H1 (cell line): ENCODE results near the gene ZNF346. TPM values are rescaled to one million over a fixed set of nuclear protein-coding genes. Genes with fewer than 3 reads are reported as not detected.
A peak's percentile ranks its signal among the peaks of the same experiment; 100 is the strongest.

Experiments used
- BCL11A ChIP-seq, 2 experiments: IDR thresholded peaks; one replicate each; pipeline ENCODE4 v1.6.1; 2011; ENCODE audit warnings: low read depth in 2 of 2, low read length in 2 of 2, mild to moderate bottlenecking in 2 of 2
- CBX5 ChIP-seq: fragments of 300-800, 300-1000 bp; sonication (generic); IDR thresholded peaks from 2 replicates; pipeline ENCODE4 v1.7.1; 2016; ENCODE audit warnings: antibody characterized with exemption, low read length, low read depth
- CBX8 ChIP-seq: fragments of 300-800, 300-1000 bp; sonication (generic); IDR thresholded peaks from 2 replicates; pipeline ENCODE4 v1.7.1; 2016; ENCODE audit warnings: low read depth, low read length, borderline replicate concordance
- CHD1 ChIP-seq: IDR thresholded peaks from 2 replicates; pipeline ENCODE4 v1.6.1; 2012; ENCODE audit warnings: low read depth, low read length, improper control_type of control experiment
- CHD2 ChIP-seq: IDR thresholded peaks from 2 replicates; pipeline ENCODE4 v1.6.1; 2012; ENCODE audit warnings: low read length, improper control_type of control experiment
- CTBP2 ChIP-seq: IDR thresholded peaks from 2 replicates; pipeline ENCODE4 v1.7.0; 2011; ENCODE audit warnings: borderline replicate concordance, mild to moderate bottlenecking, moderate library complexity, mixed read lengths, low read length; ENCODE audit not compliant: insufficient read depth, insufficient read length
- EGR1 ChIP-seq: IDR thresholded peaks from 2 replicates; pipeline ENCODE4 v1.6.1; 2011; ENCODE audit warnings: low read depth, low read length, borderline replicate concordance
- HDAC6 ChIP-seq: IDR thresholded peaks from one replicate; pipeline ENCODE4 v1.7.1; 2012; ENCODE audit warnings: low read depth, mild to moderate bottlenecking, inconsistent platforms, low read length, moderate library complexity
- JUND ChIP-seq: IDR thresholded peaks from 2 replicates; pipeline ENCODE4 v1.6.1; 2011; ENCODE audit warnings: mild to moderate bottlenecking, improper control_type of control experiment, low read length
- KDM1A ChIP-seq: fragments of 200-600, 300-600 bp; sonication (generic); IDR thresholded peaks from 2 replicates; pipeline ENCODE4 v1.7.1; 2016; ENCODE audit warnings: mild to moderate bottlenecking, low read length, borderline replicate concordance
- NRF1 ChIP-seq: IDR thresholded peaks from 2 replicates; pipeline ENCODE4 v1.6.1; 2011; ENCODE audit warnings: mild to moderate bottlenecking, low read depth, low read length, improper control_type of control experiment
- PHF8 ChIP-seq: fragments of 200-600 bp; sonication (generic); conservative IDR thresholded peaks from 2 replicates; pipeline ENCODE4 v1.7.1; 2012; ENCODE audit warnings: low read depth, mild to moderate bottlenecking, inconsistent platforms, low read length, moderate library complexity
- RAD21 ChIP-seq, 2 experiments: IDR thresholded peaks in 1 of 2; conservative IDR thresholded peaks in 1 of 2; 2 replicates each; pipeline ENCODE4 v1.6.1; 2011; ENCODE audit warnings: low read depth in 2 of 2, low read length in 2 of 2, improper control_type of control experiment in 1 of 2, inconsistent platforms in 1 of 2, mild to moderate bottlenecking in 1 of 2, moderate library complexity in 1 of 2
- RFX5 ChIP-seq: IDR thresholded peaks from 2 replicates; pipeline ENCODE4 v1.6.1; 2011; ENCODE audit warnings: low read depth, low read length, improper control_type of control experiment, borderline replicate concordance
- SIX5 ChIP-seq: IDR thresholded peaks from 2 replicates; pipeline ENCODE4 v1.6.1; 2011; ENCODE audit warnings: mild to moderate bottlenecking, low read depth, low read length
- SP2 ChIP-seq: IDR thresholded peaks from 2 replicates; pipeline ENCODE4 v1.6.1; 2012; ENCODE audit warnings: mild to moderate bottlenecking, low read length, inconsistent platforms
- SP4 ChIP-seq: IDR thresholded peaks from 2 replicates; pipeline ENCODE4 v1.6.1; 2012; ENCODE audit warnings: low read length, inconsistent platforms
- ZNF274 ChIP-seq: IDR thresholded peaks from 2 replicates; pipeline ENCODE4 v1.7.0; 2012; ENCODE audit warnings: low read length, borderline replicate concordance; ENCODE audit errors: extremely low read depth
- polyA plus RNA-seq, 7 experiments: library from polyadenylated mRNA; depleted of rRNA in 3 of 7; stranded (reverse) in 5 of 7; unstranded in 2 of 7; fragments of >200 nt in 5 of 7; fragments of 200-250 nt in 2 of 7; gene quantifications; 1 replicate in 5 of 7; 2 replicates in 1 of 7; 4 replicates in 1 of 7; pipeline versions ENCODE4 v1.2.1 to v1.2.3, GENCODE V29; 2011 to 2013; ENCODE audit warnings: missing spikeins in 2 of 7, mixed read lengths in 2 of 7
- total RNA-seq: library from RNA; stranded (reverse); fragmentation: NEBNext Ultra II Directional; extraction: Animal tissue kit (Norgen Biotek cat#: 25700); gene quantifications from 2 replicates; pipeline ENCODE4 v1.2.1, GENCODE V29; 2021
- TF ChIP-seq, protein P1 (sequence below): IDR thresholded peaks from 2 replicates; pipeline ENCODE4 v1.6.1; 2011; ENCODE audit warnings: low read length, improper control_type of control experiment
- TF ChIP-seq, protein P2 (sequence below): IDR thresholded peaks from 2 replicates; pipeline ENCODE4 v1.6.1; 2012; ENCODE audit warnings: inconsistent platforms

The ZNF346 gene
- total and polyA plus RNA-seq, 2 of the 8 experiments (the other 6 are each of a cell fraction or from before 2014, with no cell fraction given), result 19.9 to 20.8 TPM

GRCh38 chr5:177086654-177087397, 64.3 kb downstream of the ZNF346 start, which contains the start of gene FGFR4 (continued):
- TF ChIP-seq JUND, result no peak
- no peak for TF ChIP-seq KDM1A
- TF ChIP-seq NRF1, result no peak
- TF ChIP-seq CBX5, result no peak
- TF ChIP-seq ZNF274, result no peak
- no peak for TF ChIP-seq RFX5
- peak in 1 of 2 experiments; percentile 40; a peak in 1 of 4 replicates for TF ChIP-seq RAD21 (IDR thresholded peaks at IDR 0.05 in 1 of 2, conservative IDR thresholded peaks at IDR 0.05 in 1 of 2; ENCODE audit: low read depth in 2 of 2, low read length in 2 of 2)
- TF ChIP-seq EGR1, result peak; percentile 15; the same call in 1 of the 2 replicates
- no peak for TF ChIP-seq HDAC6
- TF ChIP-seq CBX8, result no peak
- no peak for TF ChIP-seq CTBP2
- no peak for TF ChIP-seq CHD2
- TF ChIP-seq SIX5, result no peak
- TF ChIP-seq CHD1, result no peak
- no peak for TF ChIP-seq SP4
- TF ChIP-seq SP2, result no peak
- no peak for TF ChIP-seq BCL11A (IDR thresholded peaks at IDR 0.05; ENCODE audit: low read depth in 2 of 2, low read length in 2 of 2)
- TF ChIP-seq, protein P1, sequence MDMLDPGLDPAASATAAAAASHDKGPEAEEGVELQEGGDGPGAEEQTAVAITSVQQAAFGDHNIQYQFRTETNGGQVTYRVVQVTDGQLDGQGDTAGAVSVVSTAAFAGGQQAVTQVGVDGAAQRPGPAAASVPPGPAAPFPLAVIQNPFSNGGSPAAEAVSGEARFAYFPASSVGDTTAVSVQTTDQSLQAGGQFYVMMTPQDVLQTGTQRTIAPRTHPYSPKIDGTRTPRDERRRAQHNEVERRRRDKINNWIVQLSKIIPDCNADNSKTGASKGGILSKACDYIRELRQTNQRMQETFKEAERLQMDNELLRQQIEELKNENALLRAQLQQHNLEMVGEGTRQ, result no peak
- TF ChIP-seq, protein P2, sequence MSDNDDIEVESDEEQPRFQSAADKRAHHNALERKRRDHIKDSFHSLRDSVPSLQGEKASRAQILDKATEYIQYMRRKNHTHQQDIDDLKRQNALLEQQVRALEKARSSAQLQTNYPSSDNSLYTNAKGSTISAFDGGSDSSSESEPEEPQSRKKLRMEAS, result peak; percentile 69
- peak; percentile 87 for TF ChIP-seq PHF8
